HEK293 (cell line): ENCODE results near the gene CABP4.
"Not testable (repeated sequence)": the region's sequence is repeated elsewhere in the genome, so short reads cannot be mapped to it uniquely, and the experiment has no call there.

Experiments
- CTCF ChIA-PET: fragments of 350-600 bp; formaldehyde crosslinking; extraction: SDS; loops from one replicate; lab custom pipeline; 2021; ENCODE audit warnings: antibody characterized with exemption; lab: Yijun Ruan, JAX
- POLR2A ChIA-PET: fragments of 300-600 bp; formaldehyde crosslinking; extraction: SDS; loops from one replicate; lab custom pipeline; 2020; ENCODE audit warnings: antibody characterized with exemption, inconsistent platforms; lab: Yijun Ruan, JAX
- H3K27ac ChIP-seq: fragments of 200-500 bp; sonication (Bioruptor generic); 2 replicates; pipeline ENCODE4 v1.5.1; 2014; ENCODE audit warnings: low read depth, low read length, control low read depth, inconsistent platforms; ENCODE audit errors: extremely low read depth
- H3K36me3 ChIP-seq, 2 experiments: fragments of 200-500 bp in 1 of 2; sonication (Bioruptor generic) in 1 of 2; 1 replicate in 1 of 2; 2 replicates in 1 of 2; pipeline ENCODE4 v1.5.1; 2014 to 2017; ENCODE audit warnings: inconsistent platforms in 2 of 2, low read length in 2 of 2; ENCODE audit not compliant: control insufficient read depth in 2 of 2, insufficient read depth in 1 of 2
- H3K4me1 ChIP-seq: fragments of 200-500 bp; sonication (Bioruptor generic); 2 replicates; pipeline ENCODE4 v1.5.1; 2014; ENCODE audit warnings: mild to moderate bottlenecking, low read length, inconsistent platforms; ENCODE audit not compliant: control insufficient read depth, insufficient read depth
- H3K4me3 ChIP-seq: 2 replicates; pipeline ENCODE4 v1.5.1; 2011; ENCODE audit warnings: low read depth, mild to moderate bottlenecking, control low read depth, low read length, moderate library complexity
- H3K9me3 ChIP-seq: fragments of 200-500 bp; sonication (Bioruptor generic); 2 replicates; pipeline ENCODE4 v1.5.1; 2014; ENCODE audit warnings: low read depth, low read length, inconsistent platforms; ENCODE audit not compliant: control insufficient read depth, insufficient read depth
- GFI1B ChIP-seq: fragments of 450-650 bp; formaldehyde crosslinking; IDR thresholded peaks from 2 replicates; pipeline ENCODE4 v1.5.1; 2016; ENCODE audit warnings: missing biosample characterization, missing genetic modification characterization
- GLIS2 ChIP-seq: fragments of 450-650 bp; formaldehyde crosslinking; IDR thresholded peaks from 2 replicates; pipeline ENCODE4 v1.5.1; 2016; ENCODE audit warnings: missing biosample characterization, missing genetic modification characterization
- KLF16 ChIP-seq: fragments of 450-650 bp; formaldehyde crosslinking; IDR thresholded peaks from 2 replicates; pipeline ENCODE4 v1.5.1; 2017; ENCODE audit warnings: missing biosample characterization, missing genetic modification characterization
- OSR2 ChIP-seq: fragments of 450-650 bp; formaldehyde crosslinking; IDR thresholded peaks from 2 replicates; pipeline ENCODE4 v1.5.1; 2016; ENCODE audit warnings: missing biosample characterization, missing genetic modification characterization
- SP7 ChIP-seq: fragments of 450-650 bp; formaldehyde crosslinking; IDR thresholded peaks from 2 replicates; pipeline ENCODE4 v1.5.1; 2016; ENCODE audit warnings: missing biosample characterization, missing genetic modification characterization
- TCF7L2 ChIP-seq: IDR thresholded peaks from 2 replicates; pipeline ENCODE4 v1.6.1; 2011; ENCODE audit warnings: low read depth, mild to moderate bottlenecking, inconsistent platforms, low read length, moderate library complexity, borderline replicate concordance
- YY1 ChIP-seq: fragments of 450-650 bp; formaldehyde crosslinking; IDR thresholded peaks from 2 replicates; pipeline ENCODE4 v1.5.1; 2018; ENCODE audit warnings: missing biosample characterization, missing genetic modification characterization
- ZBTB1 ChIP-seq: fragments of 450-650 bp; formaldehyde crosslinking; IDR thresholded peaks from 2 replicates; pipeline ENCODE4 v1.5.1; 2016; ENCODE audit warnings: missing biosample characterization, missing genetic modification characterization
- ZFP37 ChIP-seq: fragments of 450-650 bp; formaldehyde crosslinking; IDR thresholded peaks from 2 replicates; pipeline ENCODE4 v1.5.1; 2016; ENCODE audit warnings: missing biosample characterization, missing genetic modification characterization
- ZNF121 ChIP-seq: fragments of 450-650 bp; formaldehyde crosslinking; IDR thresholded peaks from 2 replicates; pipeline ENCODE4 v1.5.1; 2016; ENCODE audit warnings: missing biosample characterization, missing genetic modification characterization
- ZNF16 ChIP-seq: fragments of 450-650 bp; formaldehyde crosslinking; IDR thresholded peaks from 2 replicates; pipeline ENCODE4 v1.5.1; 2016; ENCODE audit warnings: low read depth, missing biosample characterization, missing genetic modification characterization
- ZNF174 ChIP-seq: fragments of 450-650 bp; formaldehyde crosslinking; IDR thresholded peaks from 2 replicates; pipeline ENCODE4 v1.5.0; 2017; ENCODE audit warnings: missing biosample characterization, mild to moderate bottlenecking, missing genetic modification characterization
- ZNF24 ChIP-seq: fragments of 450-650 bp; formaldehyde crosslinking; IDR thresholded peaks from 2 replicates; pipeline ENCODE4 v1.5.1; 2016; ENCODE audit warnings: missing biosample characterization, missing genetic modification characterization
- ZNF404 ChIP-seq: fragments of 450-650 bp; formaldehyde crosslinking; IDR thresholded peaks from 2 replicates; pipeline ENCODE4 v1.5.1; 2017; ENCODE audit warnings: missing biosample characterization, missing genetic modification characterization
- ZNF555 ChIP-seq: fragments of 450-650 bp; formaldehyde crosslinking; conservative IDR thresholded peaks from 2 replicates; pipeline ENCODE4 v1.5.1; 2017; ENCODE audit warnings: missing biosample characterization, mild to moderate bottlenecking, missing genetic modification characterization, inconsistent platforms
- ZNF560 ChIP-seq: fragments of 450-650 bp; formaldehyde crosslinking; IDR thresholded peaks from 2 replicates; pipeline ENCODE4 v1.5.1; 2017; ENCODE audit warnings: missing biosample characterization, missing genetic modification characterization, borderline replicate concordance
- ZNF629 ChIP-seq: fragments of 450-650 bp; formaldehyde crosslinking; IDR thresholded peaks from 2 replicates; pipeline ENCODE4 v1.5.1; 2017; ENCODE audit warnings: missing biosample characterization, missing genetic modification characterization
- ZNF664 ChIP-seq: fragments of 450-650 bp; formaldehyde crosslinking; IDR thresholded peaks from 2 replicates; pipeline ENCODE4 v1.5.1; 2016; ENCODE audit warnings: missing biosample characterization, missing genetic modification characterization
- ZNF785 ChIP-seq: fragments of 450-650 bp; formaldehyde crosslinking; IDR thresholded peaks from 2 replicates; pipeline ENCODE4 v1.5.1; 2016; ENCODE audit warnings: missing biosample characterization, missing genetic modification characterization
- ZNF843 ChIP-seq: fragments of 450-650 bp; formaldehyde crosslinking; IDR thresholded peaks from 2 replicates; pipeline ENCODE4 v1.5.1; 2016; ENCODE audit warnings: missing biosample characterization, missing genetic modification characterization
- TF ChIP-seq, protein P1 (sequence below): fragments of 450-650 bp; formaldehyde crosslinking; IDR thresholded peaks from 2 replicates; pipeline ENCODE4 v1.5.1; 2016; ENCODE audit warnings: missing biosample characterization, missing genetic modification characterization
- TF ChIP-seq, protein P2 (sequence below): fragments of 450-650 bp; formaldehyde crosslinking; IDR thresholded peaks from 2 replicates; pipeline ENCODE4 v1.5.1; 2016; ENCODE audit warnings: missing biosample characterization, missing genetic modification characterization
- TF ChIP-seq, protein P3 (sequence below): fragments of 450-650 bp; formaldehyde crosslinking; IDR thresholded peaks from 2 replicates; pipeline ENCODE4 v1.5.0; 2017; ENCODE audit warnings: missing biosample characterization, missing genetic modification characterization, borderline replicate concordance
- TF ChIP-seq, protein P4 (sequence below): fragments of 450-650 bp; formaldehyde crosslinking; IDR thresholded peaks from 2 replicates; pipeline ENCODE4 v1.5.1; 2017; ENCODE audit warnings: missing biosample characterization, missing genetic modification characterization

The CABP4 gene

DNA sequence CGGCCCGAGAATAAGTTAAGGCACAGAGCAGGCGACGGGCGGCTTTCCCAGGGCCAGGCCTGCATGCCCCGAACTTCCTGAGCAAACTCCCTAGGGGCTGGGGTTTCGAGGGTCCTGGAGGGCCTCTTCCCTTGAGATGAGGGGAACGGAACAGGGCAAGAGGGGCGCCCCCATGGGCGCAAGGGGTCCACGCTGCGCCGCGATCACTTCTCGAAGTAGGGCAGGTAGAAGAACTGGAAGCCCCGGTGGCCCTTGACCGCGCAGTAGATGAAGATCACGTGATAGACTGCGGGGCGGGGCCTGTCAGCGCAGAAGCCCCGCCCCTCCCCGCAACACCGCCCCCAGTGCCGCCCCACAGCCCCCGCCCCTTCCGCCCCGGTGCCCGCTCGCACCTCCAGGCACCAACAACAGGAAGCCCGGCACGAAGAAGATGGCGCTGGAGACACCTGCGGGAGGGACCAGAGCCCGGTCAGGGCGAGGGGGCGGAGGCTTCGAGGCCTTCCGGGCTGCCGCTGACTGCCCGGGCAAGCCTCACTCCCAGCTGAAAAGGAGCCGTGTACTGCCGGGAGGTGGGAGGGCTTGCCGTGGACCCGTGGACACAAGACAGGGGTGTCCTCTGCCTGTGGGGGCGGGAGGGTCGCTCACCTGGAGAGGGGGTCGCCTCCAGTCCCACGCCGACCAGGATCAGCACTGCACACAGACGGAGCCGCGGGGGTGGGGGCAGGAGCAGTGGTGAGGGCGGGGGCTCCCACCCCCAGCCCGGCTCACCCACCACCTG, 9.4 kb downstream of the CABP4 start (continued):
- TF ChIP-seq ZNF560: no peak
- no peak for TF ChIP-seq OSR2 (tag by site-specific recombination)
- TF ChIP-seq ZNF174 (tag by site-specific recombination): no peak
- TF ChIP-seq GFI1B: no peak
- TF ChIP-seq, protein P1, sequence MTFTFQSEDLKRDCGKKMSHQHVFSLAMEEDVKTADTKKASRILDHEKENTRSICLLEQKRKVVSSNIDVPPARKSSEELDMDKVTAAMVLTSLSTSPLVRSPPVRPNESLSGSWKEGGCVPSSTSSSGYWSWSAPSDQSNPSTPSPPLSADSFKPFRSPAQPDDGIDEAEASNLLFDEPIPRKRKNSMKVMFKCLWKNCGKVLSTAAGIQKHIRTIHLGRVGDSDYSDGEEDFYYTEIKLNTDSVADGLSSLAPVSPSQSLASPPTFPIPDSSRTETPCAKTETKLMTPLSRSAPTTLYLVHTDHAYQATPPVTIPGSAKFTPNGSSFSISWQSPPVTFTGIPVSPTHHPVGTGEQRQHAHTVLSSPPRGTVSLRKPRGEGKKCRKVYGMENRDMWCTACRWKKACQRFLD (tag by site-specific recombination): no peak
- TF ChIP-seq ZBTB1 (tag by site-specific recombination): no peak
- TF ChIP-seq ZNF785 (tag by site-specific recombination): no peak
- TF ChIP-seq YY1 (tag by site-specific recombination): no peak

DNA sequence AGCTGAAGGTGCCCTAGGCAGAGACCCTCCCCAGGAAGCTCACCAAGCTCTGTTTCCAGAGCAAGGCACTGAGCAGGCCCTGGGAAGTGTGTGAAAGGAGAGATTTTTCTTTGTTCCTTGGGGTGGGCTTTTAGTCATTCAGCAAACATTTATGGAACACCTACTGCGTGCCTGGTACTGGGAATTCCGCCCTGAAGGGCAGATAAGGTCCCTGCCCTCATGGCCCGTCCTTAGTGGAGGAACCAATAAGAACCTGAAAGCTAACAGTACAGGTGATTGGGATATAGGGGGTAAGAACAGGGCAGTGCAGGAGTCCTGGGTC, 10.0 kb downstream of the CABP4 start:
- CTCF ChIA-PET: interaction anchor here (0.5 to 1.7 kb wide), 8 partner anchors 15 to 203 kb away, joined by 3 to 7 read pairs (median 4); partner anchors contain the start of gene PPP1CA
- H3K4me1 ChIP-seq: no peaks in the 10 kb centered on the region; the same call in 1 of the 2 replicates
- H3K4me3 ChIP-seq: peak overlapping the region; percentile 74
- no peaks in the 10 kb centered on the region for H3K9me3 ChIP-seq
- no peaks in the 10 kb centered on the region for H3K36me3 ChIP-seq
- peak overlapping the region; percentile 61; the same call in 1 of the 2 replicates for H3K27ac ChIP-seq
- TF ChIP-seq ZFP37 (tag by site-specific recombination) (no peak), GLIS2 (tag by site-specific recombination) (0 out of 2 replicates have a peak, but pooled peaks have one; percentile 65)
- POLR2A ChIA-PET: interaction anchor here (0.6 to 1.6 kb wide), 11 partner anchors 18 to 725 kb away, joined by 3 to 9 read pairs (median 4); partner anchors contain the start of genes AIP, PPP1CA and RAD9A

DNA sequence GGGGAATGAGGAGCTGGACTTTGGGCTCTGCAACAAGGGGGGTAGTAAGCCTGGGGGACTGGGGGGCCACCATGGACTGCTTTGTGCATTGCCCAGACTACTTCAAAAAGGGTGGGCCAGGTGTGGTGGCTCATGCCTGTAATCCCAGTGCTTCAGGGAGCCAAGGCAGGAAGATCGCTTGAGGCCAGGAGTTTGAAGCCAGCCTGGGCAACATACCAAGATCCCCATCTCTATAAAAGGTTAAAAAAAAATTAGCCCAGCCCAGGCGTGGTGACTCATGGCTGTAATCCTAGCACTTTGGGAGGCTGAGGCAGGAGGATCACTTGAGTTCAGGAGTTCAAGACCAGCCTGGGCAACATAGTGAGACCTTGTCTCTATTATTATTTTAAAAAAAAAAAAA, 10.4 kb downstream of the CABP4 start:
- H3K4me3 ChIP-seq: peak overlapping the region; percentile 74
- CTCF ChIA-PET: interaction anchor here (0.5 to 1.7 kb wide), 6 partner anchors 23 to 203 kb away, joined by 3 to 7 read pairs (median 4); partner anchors contain the start of gene PPP1CA
- H3K9me3 ChIP-seq, H3K36me3 ChIP-seq, H3K4me1 ChIP-seq, H3K27ac ChIP-seq: not testable (repeated sequence)
- 0 out of 2 replicates have a peak, but pooled peaks have one; percentile 20 for TF ChIP-seq ZNF629 (tag by site-specific recombination)
- peak; percentile 31; the same call in 1 of the 2 replicates for TF ChIP-seq ZNF24
- TF ChIP-seq, protein P2, sequence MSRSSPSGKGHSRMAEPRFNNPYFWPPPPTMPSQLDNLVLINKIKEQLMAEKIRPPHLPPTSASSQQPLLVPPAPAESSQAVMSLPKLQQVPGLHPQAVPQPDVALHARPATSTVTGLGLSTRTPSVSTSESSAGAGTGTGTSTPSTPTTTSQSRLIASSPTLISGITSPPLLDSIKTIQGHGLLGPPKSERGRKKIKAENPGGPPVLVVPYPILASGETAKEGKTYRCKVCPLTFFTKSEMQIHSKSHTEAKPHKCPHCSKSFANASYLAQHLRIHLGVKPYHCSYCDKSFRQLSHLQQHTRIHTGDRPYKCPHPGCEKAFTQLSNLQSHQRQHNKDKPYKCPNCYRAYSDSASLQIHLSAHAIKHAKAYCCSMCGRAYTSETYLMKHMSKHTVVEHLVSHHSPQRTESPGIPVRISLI (tag by site-specific recombination): 0 out of 2 replicates have a peak, but pooled peaks have one; percentile 48
- TF ChIP-seq ZNF121 (tag by site-specific recombination): peak; percentile 55; the same call in 1 of the 2 replicates
- 0 out of 2 replicates have a peak, but pooled peaks have one; percentile 35 for TF ChIP-seq SP7
- POLR2A ChIA-PET: interaction anchor here (0.6 to 1.6 kb wide), 10 partner anchors 21 to 724 kb away, joined by 3 to 9 read pairs (median 4); partner anchors contain the start of genes PPP1CA and RAD9A

DNA sequence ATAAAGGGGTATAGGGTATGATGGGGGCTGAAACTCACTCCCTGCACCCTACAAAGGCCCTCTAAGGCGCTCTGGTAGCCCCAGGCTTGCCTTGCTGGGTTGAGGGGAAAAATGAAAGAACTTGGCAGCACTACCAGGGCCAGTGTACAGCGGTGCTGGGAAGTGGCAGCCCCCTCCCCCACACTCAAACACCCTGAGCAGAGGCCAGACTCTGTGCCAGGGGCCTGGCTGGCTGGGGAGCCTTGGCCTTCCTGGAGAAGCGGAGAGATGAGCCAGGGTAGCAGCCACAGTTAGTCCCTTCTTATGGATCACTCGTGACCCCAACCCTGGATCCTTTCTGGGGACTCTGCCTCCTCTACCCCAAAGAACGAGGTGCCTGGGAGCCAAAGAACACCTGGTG, 11.2 kb downstream of the CABP4 start:
- Histone ChIP-seq H3K36me3 (no peaks in the 10 kb centered on the region), H3K9me3 (no peaks in the 10 kb centered on the region), H3K4me1 (no peaks in the 10 kb centered on the region; the same call in 1 of the 2 replicates), H3K27ac (no peak overlapping the region), H3K4me3 (no peak overlapping the region)
- ChIA-PET POLR2A (interaction anchor here (1.4 kb wide), 1 partner anchor 65 kb away, joined by 9 read pairs; the partner anchor contains the start of gene PPP1CA), CTCF (interaction anchor here (1.2 to 1.7 kb wide), 2 partner anchors 40 to 65 kb away, joined by 6 to 7 read pairs; partner anchors contain the start of gene PPP1CA)
- no peak for TF ChIP-seq KLF16 (tag by site-specific recombination)
- no peak for TF ChIP-seq ZNF664 (tag by site-specific recombination)
- no peak for TF ChIP-seq ZNF843 (tag by site-specific recombination)
- no peak for TF ChIP-seq ZNF16 (tag by site-specific recombination)
- TF ChIP-seq, protein P3, sequence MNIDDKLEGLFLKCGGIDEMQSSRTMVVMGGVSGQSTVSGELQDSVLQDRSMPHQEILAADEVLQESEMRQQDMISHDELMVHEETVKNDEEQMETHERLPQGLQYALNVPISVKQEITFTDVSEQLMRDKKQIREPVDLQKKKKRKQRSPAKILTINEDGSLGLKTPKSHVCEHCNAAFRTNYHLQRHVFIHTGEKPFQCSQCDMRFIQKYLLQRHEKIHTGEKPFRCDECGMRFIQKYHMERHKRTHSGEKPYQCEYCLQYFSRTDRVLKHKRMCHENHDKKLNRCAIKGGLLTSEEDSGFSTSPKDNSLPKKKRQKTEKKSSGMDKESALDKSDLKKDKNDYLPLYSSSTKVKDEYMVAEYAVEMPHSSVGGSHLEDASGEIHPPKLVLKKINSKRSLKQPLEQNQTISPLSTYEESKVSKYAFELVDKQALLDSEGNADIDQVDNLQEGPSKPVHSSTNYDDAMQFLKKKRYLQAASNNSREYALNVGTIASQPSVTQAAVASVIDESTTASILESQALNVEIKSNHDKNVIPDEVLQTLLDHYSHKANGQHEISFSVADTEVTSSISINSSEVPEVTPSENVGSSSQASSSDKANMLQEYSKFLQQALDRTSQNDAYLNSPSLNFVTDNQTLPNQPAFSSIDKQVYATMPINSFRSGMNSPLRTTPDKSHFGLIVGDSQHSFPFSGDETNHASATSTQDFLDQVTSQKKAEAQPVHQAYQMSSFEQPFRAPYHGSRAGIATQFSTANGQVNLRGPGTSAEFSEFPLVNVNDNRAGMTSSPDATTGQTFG (tag by site-specific recombination): no peak
- TF ChIP-seq, protein P4, sequence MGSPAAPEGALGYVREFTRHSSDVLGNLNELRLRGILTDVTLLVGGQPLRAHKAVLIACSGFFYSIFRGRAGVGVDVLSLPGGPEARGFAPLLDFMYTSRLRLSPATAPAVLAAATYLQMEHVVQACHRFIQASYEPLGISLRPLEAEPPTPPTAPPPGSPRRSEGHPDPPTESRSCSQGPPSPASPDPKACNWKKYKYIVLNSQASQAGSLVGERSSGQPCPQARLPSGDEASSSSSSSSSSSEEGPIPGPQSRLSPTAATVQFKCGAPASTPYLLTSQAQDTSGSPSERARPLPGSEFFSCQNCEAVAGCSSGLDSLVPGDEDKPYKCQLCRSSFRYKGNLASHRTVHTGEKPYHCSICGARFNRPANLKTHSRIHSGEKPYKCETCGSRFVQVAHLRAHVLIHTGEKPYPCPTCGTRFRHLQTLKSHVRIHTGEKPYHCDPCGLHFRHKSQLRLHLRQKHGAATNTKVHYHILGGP (tag by site-specific recombination): no peak
- no peak for TF ChIP-seq ZNF555 (tag by site-specific recombination)
- TF ChIP-seq ZNF404 (tag by site-specific recombination): no peak
- no peak for TF ChIP-seq TCF7L2
